GM12878 (cell line): ENCODE results near the gene TMED7. TPM values are rescaled to one million over a fixed set of nuclear protein-coding genes. Genes with fewer than 3 reads are reported as not detected.
A peak's percentile ranks its signal among the peaks of the same experiment; 100 is the strongest.

Source experiments
- ATAC-seq: fragments of 200-7000 bp; cut with Tn5 transposase; 3 replicates; pipeline ENCODE4 v1.9.1; 2020; ENCODE audit warnings: mild to moderate bottlenecking, moderate library complexity
- BruUV-seq: library from RNA; stranded (reverse); fragments of 400-500 nt; replicated peaks from 2 replicates; lab custom pipeline; 2021; lab: Mats Ljungman, UMichigan
- CTCF ChIA-PET: fragments of 300-600 bp; sonication (Branson Sonifier 250); formaldehyde crosslinking; extraction: SDS; loops from one replicate; lab custom pipeline; 2021; ENCODE audit warnings: inconsistent platforms; lab: Yijun Ruan, JAX
- POLR2A ChIA-PET: fragments of 350-600 bp; formaldehyde crosslinking; extraction: SDS; loops from one replicate; lab custom pipeline; 2021; ENCODE audit warnings: inconsistent platforms; lab: Charles Lee
- RAD21 ChIA-PET: fragments of 300-600 bp; sonication (Branson Sonifier 250); formaldehyde crosslinking; loops from one replicate; lab custom pipeline; 2023; ENCODE audit warnings: antibody characterized with exemption; ENCODE audit not compliant: unreplicated experiment; lab: Charles Lee
- SMC1A ChIA-PET: fragments of 300-600 bp; sonication (Branson Sonifier 250); formaldehyde crosslinking; loops from one replicate; lab custom pipeline; 2023; ENCODE audit not compliant: unreplicated experiment, uncharacterized antibody; lab: Charles Lee
- DNase-seq: peaks from one replicate; pipeline ENCODE4 v3.0.0-alpha.2; 2011; ENCODE audit warnings: low read depth, low spot score
- FAIRE-seq: peaks from 3 replicates; lab custom pipeline; 2011; peaks lifted over from hg19 to GRCh38; lab: Jason Lieb, UNC
- H2AFZ ChIP-seq: 2 replicates; pipeline ENCODE4 v1.6.0; 2011; ENCODE audit warnings: low read depth, low read length, control low read depth; ENCODE audit not compliant: control insufficient read depth
- H3K27ac ChIP-seq: 2 replicates; pipeline ENCODE4 v1.5.1; 2011; ENCODE audit warnings: control low read depth; ENCODE audit not compliant: control insufficient read depth, insufficient read depth
- H3K27me3 ChIP-seq, 2 experiments: replicated peaks in 1 of 2; 2 replicates each; pipeline versions ENCODE4 v1.6.0 to v1.6.1; 2011; ENCODE audit warnings: low read length in 1 of 2; ENCODE audit not compliant: control insufficient read depth in 2 of 2, insufficient read depth in 2 of 2
- H3K36me3 ChIP-seq, 2 experiments: 2 replicates each; pipeline ENCODE4 v1.5.1; 2011; ENCODE audit warnings: low read length in 1 of 2; ENCODE audit not compliant: control insufficient read depth in 2 of 2, insufficient read depth in 2 of 2
- H3K4me1 ChIP-seq: 2 replicates; pipeline ENCODE4 v1.6.1; 2011; ENCODE audit warnings: mild to moderate bottlenecking, low read length, moderate library complexity, mixed read lengths; ENCODE audit not compliant: control insufficient read depth, insufficient read depth
- H3K4me2 ChIP-seq: 2 replicates; pipeline ENCODE4 v1.6.0; 2011; ENCODE audit warnings: control low read depth; ENCODE audit not compliant: control insufficient read depth, insufficient read depth
- H3K4me3 ChIP-seq: fragments of 200-600 bp; sonication (generic); 2 replicates; pipeline ENCODE4 v1.5.1; 2016
- H3K79me2 ChIP-seq: 2 replicates; pipeline ENCODE4 v1.6.0; 2011; ENCODE audit warnings: low read length; ENCODE audit not compliant: control insufficient read depth, insufficient read depth
- H3K9ac ChIP-seq: 2 replicates; pipeline ENCODE4 v1.8.0; 2011; ENCODE audit warnings: low read length, control low read depth, mixed read lengths; ENCODE audit not compliant: control insufficient read depth, insufficient read depth
- H3K9me3 ChIP-seq: replicated peaks from 3 replicates; pipeline ENCODE4 v1.5.1; 2011; ENCODE audit warnings: mild to moderate bottlenecking, low read length; ENCODE audit not compliant: control insufficient read depth, insufficient read depth
- H4K20me1 ChIP-seq: 2 replicates; pipeline ENCODE4 v1.6.0; 2011; ENCODE audit not compliant: control insufficient read depth, insufficient read depth
- CBFB ChIP-seq: IDR thresholded peaks from 2 replicates; pipeline ENCODE4 v1.6.1; 2016; ENCODE audit warnings: antibody characterized with exemption, low read depth
- CEBPZ ChIP-seq: fragments of 150-350 bp; IDR thresholded peaks from 2 replicates; pipeline ENCODE4 v1.6.1; 2016; ENCODE audit warnings: low read depth, low read length
- ETV6 ChIP-seq, 2 experiments: fragments of 450-650 bp in 1 of 2; IDR thresholded peaks in 1 of 2; conservative IDR thresholded peaks in 1 of 2; 2 replicates each; pipeline ENCODE4 v1.6.1; 2014; ENCODE audit warnings: antibody characterized with exemption in 1 of 2, borderline replicate concordance in 1 of 2, low read depth in 1 of 2, mild to moderate bottlenecking in 1 of 2, moderate library complexity in 1 of 2
- EZH2 ChIP-seq: IDR thresholded peaks from 2 replicates; pipeline ENCODE4 v1.6.1; 2012; ENCODE audit warnings: low read depth, mild to moderate bottlenecking, control low read depth, inconsistent platforms, low read length, borderline replicate concordance; ENCODE audit not compliant: control insufficient read depth
- GABPA ChIP-seq: IDR thresholded peaks from 2 replicates; pipeline ENCODE4 v1.6.1; 2014; ENCODE audit warnings: antibody characterized with exemption, low read depth, mild to moderate bottlenecking, inconsistent platforms
- GATAD2B ChIP-seq: fragments of 450-650 bp; conservative IDR thresholded peaks from 2 replicates; pipeline ENCODE4 v1.6.1; 2017; ENCODE audit warnings: low read depth, mild to moderate bottlenecking, moderate library complexity
- NFYB ChIP-seq: IDR thresholded peaks from 2 replicates; pipeline ENCODE4 v1.6.1; 2011; ENCODE audit warnings: low read depth, mild to moderate bottlenecking, low read length, improper control_type of control experiment, moderate library complexity; ENCODE audit not compliant: insufficient read depth
- POLR2AphosphoS5 ChIP-seq: IDR thresholded peaks from 2 replicates; pipeline ENCODE4 v1.6.1; 2011; ENCODE audit warnings: mild to moderate bottlenecking, low read length, inconsistent platforms
- RELA ChIP-seq: fragments of 450-650 bp; IDR thresholded peaks from 2 replicates; pipeline ENCODE4 v1.8.0; 2014; ENCODE audit warnings: borderline replicate concordance; ENCODE audit not compliant: partially characterized antibody
- RFX5 ChIP-seq: IDR thresholded peaks from 2 replicates; pipeline ENCODE4 v1.6.1; 2011; ENCODE audit warnings: low read depth, low read length, improper control_type of control experiment
- ZNF622 ChIP-seq: fragments of 450-650 bp; IDR thresholded peaks from 2 replicates; pipeline ENCODE4 v1.6.1; 2017; ENCODE audit warnings: mild to moderate bottlenecking, inconsistent platforms
- WGBS: methylation state at CpG from one replicate; pipeline ENCODE4 v1.1.6; 2016; ENCODE audit warnings: low lambda C conversion rate; ENCODE audit not compliant: insufficient replicate concordance, insufficient coverage; ENCODE audit errors: missing lambda C conversion rate; 5-methylcytosine and 5-hydroxymethylcytosine counted together
- in situ Hi-C: fragments of 300-500 bp; cut with MboI; formaldehyde crosslinking; loops from 9 replicates; pipeline ENCODE4 v1.14.3; 2018; ENCODE audit warnings: mixed read lengths
- intact Hi-C: fragments of 100-400 bp; cut with micrococcal nuclease; formaldehyde crosslinking; loops from one replicate; pipeline ENCODE4 v1.14.2; 2022; ENCODE audit not compliant: unreplicated experiment
- polyA plus RNA-seq, 11 experiments: library from polyadenylated mRNA; depleted of rRNA in 4 of 11; unstranded in 6 of 11; stranded (reverse) in 5 of 11; fragments of >200 nt; fragmentation: Nextera tagmentation in 4 of 11; fragmentation: Illumina TruSeq in 1 of 11; extraction: Ambion mirVana in 4 of 11; extraction: Trizol in 1 of 11; gene quantifications; 1 replicate in 1 of 11; 2 replicates in 10 of 11; pipeline versions ENCODE4 v1.2.1 to v1.2.3, GENCODE V29; 2011 to 2016; ENCODE audit warnings: inconsistent platforms in 2 of 11, missing spikeins in 2 of 11, low read depth in 1 of 11
- total RNA-seq, 4 experiments: library from RNA; depleted of rRNA in 3 of 4; stranded (reverse); fragments of >200 nt in 3 of 4; fragmentation: Illumina TruSeq in 1 of 4; extraction: Trizol in 1 of 4; gene quantifications; 2 replicates each; pipeline versions ENCODE4 v1.2.1 to v1.2.3, GENCODE V29; 2013 to 2021
- TF ChIP-seq, protein P1 (sequence below): fragments of 450-650 bp; IDR thresholded peaks from 2 replicates; pipeline ENCODE4 v1.6.1; 2016; ENCODE audit warnings: mild to moderate bottlenecking
- TF ChIP-seq, protein P2 (sequence below): fragments of 450-650 bp; formaldehyde crosslinking; IDR thresholded peaks from 2 replicates; pipeline ENCODE4 v1.5.0; 2022; ENCODE audit warnings: mild to moderate bottlenecking, missing genetic modification characterization

TMED7 gene
- total and polyA plus RNA-seq, 10 of the 15 experiments (the other 5 are each of a cell fraction or from before 2014, with no cell fraction given), result 8.0 to 37.3 (median 25.2) TPM

- Histone ChIP-seq H4K20me1 (no peaks in the 10 kb centered on the region), H3K27ac (no peak overlapping the region), H3K9ac (no peak overlapping the region), H3K36me3 (peaks cover 0 to 9% of the 10 kb centered on the region in 2 experiments; a peak in 2 of 4 replicates), H3K79me2 (peaks cover 1% of the 10 kb centered on the region), H3K9me3 (no peaks in the 10 kb centered on the region), H3K27me3 (no peaks in the 10 kb centered on the region), H3K4me2 (no peak overlapping the region), H3K4me1 (peaks cover 3% of the 10 kb centered on the region), H3K4me3 (no peak overlapping the region)
- in situ Hi-C loops, result no loop called here
- intact Hi-C loops, result loop anchor here (2.0 kb wide), 1 partner anchor 17 kb away; no protein-coding TSS in a partner anchor
- FAIRE-seq (peak; percentile 59), DNase-seq (no peak)
- no TSS peak for BruUV-seq
- ChIA-PET SMC1A (interaction anchor here (1.0 to 3.4 kb wide), 4 partner anchors 8 to 61 kb away, joined by 3 to 28 read pairs (median 6); partner anchors contain the start of gene TMED7), POLR2A (interaction anchor here (0.7 to 1.2 kb wide), 4 partner anchors 10 to 64 kb away, joined by 3 to 7 read pairs (median 4); no protein-coding TSS in a partner anchor)
- WGBS, result 98% methylated on average over 2 of the region's 2 CpGs
- TF ChIP-seq CBFB (no peak), RFX5 (no peak), GABPA (no peak), NFYB (no peak), GATAD2B (no peak), ZNF622 (no peak), RELA (no peak), ETV6 (conservative IDR thresholded peaks at IDR 0.05 in 1 of 2, IDR thresholded peaks at IDR 0.05 in 1 of 2; ENCODE audit: borderline replicate concordance in 1 of 2, low read depth in 1 of 2) (no peak), EZH2 (no peak), POLR2AphosphoS5 (no peak), CEBPZ (no peak)
- TF ChIP-seq, protein P1, sequence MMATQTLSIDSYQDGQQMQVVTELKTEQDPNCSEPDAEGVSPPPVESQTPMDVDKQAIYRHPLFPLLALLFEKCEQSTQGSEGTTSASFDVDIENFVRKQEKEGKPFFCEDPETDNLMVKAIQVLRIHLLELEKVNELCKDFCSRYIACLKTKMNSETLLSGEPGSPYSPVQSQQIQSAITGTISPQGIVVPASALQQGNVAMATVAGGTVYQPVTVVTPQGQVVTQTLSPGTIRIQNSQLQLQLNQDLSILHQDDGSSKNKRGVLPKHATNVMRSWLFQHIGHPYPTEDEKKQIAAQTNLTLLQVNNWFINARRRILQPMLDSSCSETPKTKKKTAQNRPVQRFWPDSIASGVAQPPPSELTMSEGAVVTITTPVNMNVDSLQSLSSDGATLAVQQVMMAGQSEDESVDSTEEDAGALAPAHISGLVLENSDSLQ, result no peak
- TF ChIP-seq, protein P2, sequence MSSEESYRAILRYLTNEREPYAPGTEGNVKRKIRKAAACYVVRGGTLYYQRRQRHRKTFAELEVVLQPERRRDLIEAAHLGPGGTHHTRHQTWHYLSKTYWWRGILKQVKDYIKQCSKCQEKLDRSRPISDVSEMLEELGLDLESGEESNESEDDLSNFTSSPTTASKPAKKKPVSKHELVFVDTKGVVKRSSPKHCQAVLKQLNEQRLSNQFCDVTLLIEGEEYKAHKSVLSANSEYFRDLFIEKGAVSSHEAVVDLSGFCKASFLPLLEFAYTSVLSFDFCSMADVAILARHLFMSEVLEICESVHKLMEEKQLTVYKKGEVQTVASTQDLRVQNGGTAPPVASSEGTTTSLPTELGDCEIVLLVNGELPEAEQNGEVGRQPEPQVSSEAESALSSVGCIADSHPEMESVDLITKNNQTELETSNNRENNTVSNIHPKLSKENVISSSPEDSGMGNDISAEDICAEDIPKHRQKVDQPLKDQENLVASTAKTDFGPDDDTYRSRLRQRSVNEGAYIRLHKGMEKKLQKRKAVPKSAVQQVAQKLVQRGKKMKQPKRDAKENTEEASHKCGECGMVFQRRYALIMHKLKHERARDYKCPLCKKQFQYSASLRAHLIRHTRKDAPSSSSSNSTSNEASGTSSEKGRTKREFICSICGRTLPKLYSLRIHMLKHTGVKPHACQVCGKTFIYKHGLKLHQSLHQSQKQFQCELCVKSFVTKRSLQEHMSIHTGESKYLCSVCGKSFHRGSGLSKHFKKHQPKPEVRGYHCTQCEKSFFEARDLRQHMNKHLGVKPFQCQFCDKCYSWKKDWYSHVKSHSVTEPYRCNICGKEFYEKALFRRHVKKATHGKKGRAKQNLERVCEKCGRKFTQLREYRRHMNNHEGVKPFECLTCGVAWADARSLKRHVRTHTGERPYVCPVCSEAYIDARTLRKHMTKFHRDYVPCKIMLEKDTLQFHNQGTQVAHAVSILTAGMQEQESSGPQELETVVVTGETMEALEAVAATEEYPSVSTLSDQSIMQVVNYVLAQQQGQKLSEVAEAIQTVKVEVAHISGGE, result no peak
- TF ChIP-seq, all 136 proteins: peak for 0
- CTCF ChIA-PET, result interaction anchor here (0.9 to 2.9 kb wide), 6 partner anchors 10 to 299 kb away, joined by 3 to 12 read pairs (median 4); no protein-coding TSS in a partner anchor
- no peak for ATAC-seq
- H2AFZ ChIP-seq, result no peak overlapping the region
- RAD21 ChIA-PET, result interaction anchor here (1.7 kb wide), 1 partner anchor 16 kb away, joined by 6 read pairs; no protein-coding TSS in a partner anchor
These were observed 17.9 kb downstream of the TMED7 start for GRCh38 chr5:115607935-115608334.
